OCI-LY1 (cell line): ENCODE measurements around the gene RBL1.
"Not testable (repeated sequence)": the region's sequence is repeated elsewhere in the genome, so short reads cannot be mapped to it uniquely, and the experiment has no call there.

Source experiments
- H2AFZ ChIP-seq: fragments of 200-600 bp; sonication (generic), shearing (Covaris generic); 2 replicates; pipeline ENCODE4 v1.6.0; 2014; ENCODE audit warnings: antibody characterized with exemption, mild to moderate bottlenecking, low read length
- H3F3A ChIP-seq: fragments of 200-600 bp; sonication (generic), shearing (Covaris generic); 2 replicates; pipeline ENCODE4 v1.6.0; 2014; ENCODE audit warnings: mild to moderate bottlenecking, antibody characterized with exemption, low read length, moderate library complexity; ENCODE audit not compliant: insufficient read depth
- H3K27ac ChIP-seq: fragments of 200-600 bp; sonication (generic); 2 replicates; pipeline ENCODE4 v1.5.1; 2014; ENCODE audit warnings: low read length, mixed run types, mild to moderate bottlenecking, low read depth; ENCODE audit not compliant: poor library complexity, severe bottlenecking
- H3K27me3 ChIP-seq: fragments of 200-600 bp; sonication (generic); 2 replicates; pipeline ENCODE4 v1.6.0; 2014; ENCODE audit warnings: antibody characterized with exemption, mild to moderate bottlenecking, low read length, moderate library complexity; ENCODE audit not compliant: insufficient read depth
- H3K36me3 ChIP-seq: fragments of 200-600 bp; sonication (generic); 2 replicates; pipeline ENCODE4 v1.6.1; 2014; ENCODE audit warnings: mild to moderate bottlenecking, antibody characterized with exemption, low read length, moderate library complexity, mixed read lengths; ENCODE audit not compliant: insufficient read depth
- H3K4me1 ChIP-seq: fragments of 200-600 bp; sonication (generic); 2 replicates; pipeline ENCODE4 v1.5.1; 2014; ENCODE audit warnings: mild to moderate bottlenecking, low read length, moderate library complexity; ENCODE audit not compliant: insufficient read depth, severe bottlenecking
- H3K4me2 ChIP-seq: fragments of 200-600 bp; sonication (generic), shearing (Covaris generic); 2 replicates; pipeline ENCODE4 v1.6.1; 2014; ENCODE audit warnings: low read length
- H3K4me3 ChIP-seq: fragments of 200-600 bp; sonication (generic); 2 replicates; pipeline ENCODE4 v1.5.1; 2014; ENCODE audit warnings: low read length, low read depth, mild to moderate bottlenecking, mixed read lengths; ENCODE audit not compliant: poor library complexity, severe bottlenecking
- H3K79me2 ChIP-seq: fragments of 200-600 bp; shearing (Covaris generic); 2 replicates; pipeline ENCODE4 v1.6.1; 2016; ENCODE audit warnings: mixed run types, low read length, mixed read lengths; ENCODE audit not compliant: insufficient read depth
- H3K9ac ChIP-seq: fragments of 200-600 bp; sonication (generic), shearing (Covaris generic); 2 replicates; pipeline ENCODE4 v1.6.1; 2014; ENCODE audit warnings: mild to moderate bottlenecking, low read length, mixed read lengths
- H3K9me2 ChIP-seq: fragments of 200-600 bp; sonication (generic), shearing (Covaris generic); 2 replicates; pipeline ENCODE4 v1.6.1; 2014; ENCODE audit warnings: low read depth, mild to moderate bottlenecking, low read length, mixed read lengths
- H3K9me3 ChIP-seq: fragments of 200-600 bp; shearing (Covaris generic); 2 replicates; pipeline ENCODE4 v1.6.1; 2014; ENCODE audit warnings: low read length, mixed read lengths
- H4K20me1 ChIP-seq: fragments of 200-600 bp; sonication (generic), shearing (Covaris generic); 2 replicates; pipeline ENCODE4 v1.6.0; 2016; ENCODE audit warnings: mild to moderate bottlenecking, low read length; ENCODE audit not compliant: insufficient read depth
- CTCF ChIP-seq: fragments of 200-600 bp; sonication (generic), shearing (Covaris generic); IDR thresholded peaks from 2 replicates; pipeline ENCODE4 v1.5.1; 2017; ENCODE audit warnings: mild to moderate bottlenecking, antibody characterized with exemption, low read length, moderate library complexity, mixed read lengths
- EZH2 ChIP-seq: fragments of 200-600 bp; sonication (generic), shearing (Covaris generic); IDR thresholded peaks from 2 replicates; pipeline ENCODE4 v1.8.0; 2017; ENCODE audit warnings: borderline replicate concordance, mixed run types, mild to moderate bottlenecking, antibody characterized with exemption, low read length, moderate library complexity, mixed read lengths

The RBL1 gene

GRCh38 chr20:37042986-37043972 lies 52.5 kb downstream of the RBL1 start:
- no peaks in the 10 kb centered on the region for H3K79me2 ChIP-seq
- no peak overlapping the region for H3K9ac ChIP-seq
- TF ChIP-seq CTCF (no peak), EZH2 (no peak)
- H3K4me2 ChIP-seq = peak overlapping the region; percentile 36
- no peaks in the 10 kb centered on the region for H3K9me2 ChIP-seq
- H3F3A ChIP-seq = no peaks in the 10 kb centered on the region
- H2AFZ ChIP-seq = no peak overlapping the region
- no peak overlapping the region for H3K4me3 ChIP-seq
- peak overlapping the region; percentile 72 for H3K27ac ChIP-seq
- H3K4me1 ChIP-seq = peaks cover 16% of the 10 kb centered on the region
- H4K20me1 ChIP-seq = no peaks in the 10 kb centered on the region
- peaks cover 93% of the 10 kb centered on the region for H3K36me3 ChIP-seq
- no peaks in the 10 kb centered on the region for H3K27me3 ChIP-seq
- H3K9me3 ChIP-seq = no peaks in the 10 kb centered on the region

GRCh38 chr20:37039366-37039765 lies 56.4 kb downstream of the RBL1 start:
- not testable (repeated sequence) for H4K20me1 ChIP-seq, H3K27ac ChIP-seq, H3K27me3 ChIP-seq, H3K4me3 ChIP-seq, H2AFZ ChIP-seq, H3F3A ChIP-seq, H3K9me3 ChIP-seq, H3K9me2 ChIP-seq, H3K9ac ChIP-seq, H3K79me2 ChIP-seq, H3K4me2 ChIP-seq
- Histone ChIP-seq H3K36me3 (peaks cover 82% of the 10 kb centered on the region), H3K4me1 (peaks cover 12% of the 10 kb centered on the region)

GRCh38 chr20:37032077-37032476 lies 63.7 kb downstream of the RBL1 start:
- no peaks in the 10 kb centered on the region for H3K9me2 ChIP-seq
- H4K20me1 ChIP-seq = no peaks in the 10 kb centered on the region

More at GRCh38 chr20:37032077-37032476, 63.7 kb downstream of the RBL1 start:
- Histone ChIP-seq H3K9me3 (peaks cover 8% of the 10 kb centered on the region), H3K27me3 (no peaks in the 10 kb centered on the region), H3K4me2 (no peak overlapping the region), H3K36me3 (peaks cover 89% of the 10 kb centered on the region), H3K27ac (no peak overlapping the region), H3K4me1 (no peaks in the 10 kb centered on the region), H2AFZ (no peak overlapping the region), H3F3A (no peaks in the 10 kb centered on the region; the same call in 1 of the 2 replicates), H3K4me3 (no peak overlapping the region), H3K9ac (no peak overlapping the region), H3K79me2 (no peaks in the 10 kb centered on the region)
- TF ChIP-seq CTCF (no peak), EZH2 (no peak)
